HG03103 (cell line): ENCODE data around the gene KIAA1755.
"Not testable (repeated sequence)": the region's sequence is repeated elsewhere in the genome, so short reads cannot be mapped to it uniquely, and the experiment has no call there.

ENCODE experiments used
- ATAC-seq: cut with Tn5 transposase; IDR thresholded peaks from one replicate; pipeline ENCODE4 v1.9.1; 2021; ENCODE audit warnings: low read depth; ENCODE audit not compliant: unreplicated experiment

KIAA1755 gene

DNA sequence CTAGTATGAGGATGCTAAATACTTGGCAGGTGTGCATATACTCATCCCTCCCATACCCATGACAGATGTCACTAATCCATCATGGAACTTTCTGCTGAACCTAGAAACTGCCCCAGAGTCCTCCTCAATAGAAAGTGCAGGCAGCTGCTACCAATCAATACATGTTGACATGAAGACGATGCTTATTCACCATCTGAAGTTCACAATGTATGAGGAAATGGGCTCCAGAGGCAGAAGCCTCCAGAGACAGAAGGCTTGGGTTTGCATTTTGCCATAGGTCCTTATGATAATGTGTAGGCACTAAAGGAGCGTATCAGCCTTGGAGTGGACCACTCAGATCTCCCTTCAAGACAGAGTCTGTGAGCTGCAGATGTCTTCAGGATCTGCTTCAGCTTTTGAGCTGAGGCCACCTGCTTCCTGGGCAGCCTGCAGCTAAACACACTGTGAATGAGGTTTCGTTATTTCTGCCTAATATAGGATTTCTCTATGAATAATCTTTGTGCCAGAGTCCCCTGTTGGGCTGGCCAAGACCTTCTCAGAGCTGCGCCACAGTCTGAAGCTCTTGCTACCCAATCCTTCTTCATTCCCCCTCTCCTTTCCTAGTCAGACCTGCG lies 7.5 kb upstream of the KIAA1755 start:
- ATAC-seq, result no peak

DNA sequence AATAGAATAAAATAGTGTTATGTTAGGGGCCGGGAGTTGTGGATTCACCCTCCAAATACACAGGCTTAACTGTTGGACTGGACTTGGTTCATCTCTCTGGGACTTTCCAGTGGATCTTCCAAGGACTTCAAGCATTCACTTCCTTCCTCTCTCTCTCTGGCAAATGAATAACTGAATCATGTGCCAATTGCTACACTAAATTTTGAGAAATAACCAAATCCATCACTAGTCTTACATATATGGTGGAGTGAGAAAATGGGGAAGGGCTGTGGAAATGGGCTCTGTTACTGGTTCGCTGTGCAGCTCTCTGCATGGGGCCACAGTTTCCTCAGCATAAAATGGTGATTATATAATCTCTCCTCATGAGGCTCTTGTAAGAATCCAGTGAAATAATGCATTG lies 6.8 kb upstream of the KIAA1755 start:
- ATAC-seq, result no peak

DNA sequence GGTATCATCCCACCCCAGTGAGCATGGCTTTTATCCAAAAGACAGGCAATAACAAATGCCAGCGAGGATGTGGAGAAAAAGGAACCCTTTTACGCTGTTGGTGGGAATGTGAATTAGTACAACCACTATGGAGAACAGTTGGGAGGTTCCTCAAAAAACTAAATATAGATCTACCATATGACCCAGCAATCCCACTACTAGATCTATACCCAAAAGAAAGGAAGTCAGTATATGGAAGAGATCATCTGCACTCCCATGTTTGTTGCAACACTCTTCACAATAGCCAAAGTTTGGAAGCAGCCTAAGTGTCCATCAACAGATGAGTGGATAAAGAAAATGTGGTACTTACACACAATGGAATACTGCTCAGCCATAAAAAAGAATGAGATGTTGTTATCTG lies 5.9 kb upstream of the KIAA1755 start:
- ATAC-seq, result no peak

DNA sequence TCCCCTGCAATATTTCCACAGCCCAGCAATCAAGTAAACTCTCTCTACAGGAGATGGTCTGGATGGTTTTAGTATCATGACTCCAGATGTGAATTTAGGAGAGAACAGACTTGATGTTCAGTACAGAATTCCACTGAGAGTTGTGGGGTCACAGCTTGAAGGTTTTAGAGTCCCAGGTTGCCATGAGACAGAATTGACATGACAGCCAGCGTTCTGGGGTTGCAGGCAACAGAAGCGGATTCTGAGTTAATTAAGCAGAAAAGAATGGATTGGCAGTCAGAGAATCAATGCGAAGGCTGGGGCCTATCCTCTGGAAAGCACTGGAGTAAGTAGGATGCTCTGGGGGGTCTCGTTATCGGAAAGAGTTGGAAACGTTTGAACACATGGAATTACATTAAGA lies 2.4 kb upstream of the KIAA1755 start:
- ATAC-seq, result no peak

DNA sequence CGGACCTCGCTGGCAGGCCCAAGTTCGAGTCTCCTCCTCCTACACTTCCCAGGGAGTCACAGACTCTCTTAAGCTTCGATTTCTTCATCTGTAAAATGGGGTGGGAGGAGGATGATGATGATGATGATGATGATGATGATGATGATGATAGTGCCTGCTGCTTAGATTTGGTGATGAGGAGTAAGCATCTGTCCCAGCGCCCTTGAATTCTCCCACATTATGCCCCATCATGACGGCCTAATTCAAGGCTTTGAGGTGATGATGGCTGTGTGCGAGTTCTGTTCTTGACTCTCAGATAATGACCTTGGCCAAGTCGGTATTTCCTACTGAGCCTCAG lies 487 bp upstream of the KIAA1755 start:
- ATAC-seq, result no peak

DNA sequence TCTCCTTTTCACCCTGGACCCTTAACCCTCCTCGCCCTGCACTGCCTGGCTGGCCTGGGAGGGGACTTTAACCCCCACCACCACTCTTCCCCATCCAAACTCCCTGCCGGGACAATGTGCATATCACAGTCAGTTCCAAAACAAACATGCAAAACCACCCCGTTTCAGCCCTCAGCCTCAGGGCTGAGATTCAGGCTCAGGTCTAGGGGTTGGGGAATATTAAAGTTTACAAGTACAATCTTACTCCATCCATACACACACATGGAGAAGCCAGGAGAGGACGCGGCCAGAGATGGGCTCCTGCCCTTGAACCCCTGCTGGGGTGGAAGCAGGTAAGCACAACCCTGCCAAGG lies 534 bp downstream of the KIAA1755 start:
- no peak for ATAC-seq

DNA sequence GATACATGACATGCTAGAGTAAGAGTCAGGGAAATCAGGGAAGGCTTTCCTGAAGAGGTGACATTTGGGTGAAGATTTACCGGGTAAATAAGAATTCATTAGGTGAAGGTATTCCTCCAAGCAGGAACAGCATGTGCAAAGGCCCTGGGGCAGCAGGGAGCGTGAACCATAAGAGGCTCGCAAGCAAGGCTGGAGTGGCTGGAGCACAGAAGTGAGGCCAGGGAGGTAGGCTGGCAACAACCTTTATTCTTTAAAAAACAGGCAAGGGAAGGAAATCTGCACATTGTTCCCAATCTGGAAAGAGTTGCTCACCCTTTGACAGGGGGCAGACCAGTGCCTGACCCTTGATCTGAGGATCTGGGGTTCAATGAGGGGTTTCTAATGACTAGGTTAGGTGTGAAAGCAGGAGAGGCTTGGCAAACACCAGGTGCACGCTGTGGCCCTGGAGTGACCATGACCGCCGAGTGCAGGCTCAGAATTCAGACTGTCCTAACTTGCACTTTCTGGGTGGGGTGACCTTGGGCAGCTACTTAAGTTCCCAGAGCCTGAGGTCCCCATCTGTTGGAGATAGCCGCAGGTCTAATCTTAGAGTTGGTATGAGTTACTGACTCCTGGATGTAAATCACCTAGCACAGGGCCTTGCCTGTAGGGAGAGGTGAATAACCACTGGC lies 1.9 kb downstream of the KIAA1755 start:
- ATAC-seq, result no peak

DNA sequence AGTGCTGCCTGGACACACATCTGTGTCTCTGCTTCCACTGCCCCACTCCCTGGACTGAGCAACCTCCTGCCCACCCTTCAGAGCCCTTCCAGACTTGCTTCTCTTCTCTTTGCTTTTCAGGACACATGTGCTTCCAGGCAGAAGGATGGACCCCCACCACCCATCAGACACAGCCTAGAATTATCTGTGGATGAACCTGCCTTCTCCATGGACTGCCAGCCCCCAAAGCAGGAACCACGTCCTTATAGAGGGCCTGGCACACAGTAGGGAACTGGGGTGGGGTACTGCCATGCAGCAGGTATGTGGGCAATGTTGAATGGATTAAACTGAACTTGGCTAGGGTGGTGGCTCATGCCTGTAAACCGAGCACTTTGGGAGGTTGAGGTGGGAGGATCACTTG lies 3.6 kb downstream of the KIAA1755 start:
- no peak for ATAC-seq

DNA sequence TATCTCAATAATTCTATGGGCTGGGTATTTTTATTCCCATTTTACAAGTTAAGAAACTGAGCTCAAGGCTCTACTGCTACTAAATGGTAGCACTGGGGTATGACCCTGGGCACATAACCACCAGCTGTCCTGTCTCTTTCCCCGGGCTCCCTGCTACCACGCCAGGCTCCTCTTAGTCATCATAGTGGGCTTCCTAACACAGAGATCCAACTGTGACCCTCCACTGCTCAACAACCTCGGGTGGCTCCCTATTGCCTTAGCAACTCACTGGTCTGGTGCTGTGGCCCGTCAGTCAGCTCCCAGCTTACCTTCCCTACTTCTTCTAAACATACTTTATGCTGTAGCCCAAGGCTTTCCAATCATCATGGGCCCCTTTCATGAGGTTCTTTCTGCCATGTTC lies 4.5 kb downstream of the KIAA1755 start:
- no peak for ATAC-seq

DNA sequence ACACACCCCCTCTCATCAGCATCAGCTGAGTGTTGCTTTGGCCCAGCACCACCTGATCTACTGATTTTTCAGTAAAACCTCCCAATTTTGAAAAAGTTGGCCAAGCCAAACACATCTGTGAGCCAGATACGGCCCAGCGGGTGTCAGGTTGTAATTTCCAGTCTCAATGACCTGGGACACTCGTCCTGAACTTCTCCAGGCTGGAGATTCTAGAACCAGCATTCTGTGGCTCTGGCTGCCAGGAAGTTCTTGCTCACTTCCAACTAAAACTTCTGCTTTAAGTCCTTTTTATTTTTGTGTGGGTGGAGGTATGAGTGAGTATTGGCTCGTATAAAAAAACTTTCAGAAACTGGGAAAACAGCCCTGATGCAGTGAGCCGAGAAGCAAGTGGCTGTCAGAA lies 5.1 kb downstream of the KIAA1755 start:
- ATAC-seq, result no peak

DNA sequence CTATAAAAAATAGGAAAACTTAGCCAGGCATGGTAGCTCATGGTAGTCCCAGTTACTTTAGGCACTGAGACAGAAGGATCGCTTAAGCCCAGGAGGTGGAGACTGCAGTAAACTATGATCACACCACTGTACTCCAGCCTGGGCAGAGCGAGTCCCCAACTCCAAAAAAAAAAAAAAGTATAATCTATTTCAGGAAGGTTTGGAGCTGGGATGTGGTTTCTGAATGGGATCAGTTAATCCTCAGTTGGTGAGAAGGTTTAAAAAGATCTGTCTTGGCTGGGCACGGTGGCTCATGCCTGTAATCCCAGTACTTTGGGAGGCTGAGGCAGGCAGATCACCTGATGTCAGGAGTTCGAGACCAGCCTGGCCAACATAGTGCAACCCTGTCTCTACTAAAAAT lies 5.9 kb downstream of the KIAA1755 start:
- not testable (repeated sequence) for ATAC-seq

DNA sequence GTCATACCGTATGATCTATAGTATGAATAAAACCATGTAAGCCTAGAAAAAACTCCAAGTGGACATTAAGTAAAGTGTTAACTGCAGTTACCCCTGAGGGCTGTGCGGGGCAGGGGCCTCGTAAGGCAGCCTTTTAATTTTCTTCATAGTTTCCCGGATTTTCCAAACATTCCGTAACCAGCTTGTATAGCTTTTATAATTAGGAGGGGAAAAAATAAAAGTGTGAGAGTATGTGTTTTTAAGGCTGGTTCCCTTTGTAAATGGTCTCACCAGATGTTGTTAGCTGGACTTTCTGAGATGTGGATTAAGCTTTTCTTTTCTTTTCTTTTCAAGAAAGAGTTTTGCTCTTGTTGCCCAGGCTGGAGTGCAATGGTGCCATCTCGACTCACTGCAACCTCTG lies 7.0 kb downstream of the KIAA1755 start:
- no peak for ATAC-seq

DNA sequence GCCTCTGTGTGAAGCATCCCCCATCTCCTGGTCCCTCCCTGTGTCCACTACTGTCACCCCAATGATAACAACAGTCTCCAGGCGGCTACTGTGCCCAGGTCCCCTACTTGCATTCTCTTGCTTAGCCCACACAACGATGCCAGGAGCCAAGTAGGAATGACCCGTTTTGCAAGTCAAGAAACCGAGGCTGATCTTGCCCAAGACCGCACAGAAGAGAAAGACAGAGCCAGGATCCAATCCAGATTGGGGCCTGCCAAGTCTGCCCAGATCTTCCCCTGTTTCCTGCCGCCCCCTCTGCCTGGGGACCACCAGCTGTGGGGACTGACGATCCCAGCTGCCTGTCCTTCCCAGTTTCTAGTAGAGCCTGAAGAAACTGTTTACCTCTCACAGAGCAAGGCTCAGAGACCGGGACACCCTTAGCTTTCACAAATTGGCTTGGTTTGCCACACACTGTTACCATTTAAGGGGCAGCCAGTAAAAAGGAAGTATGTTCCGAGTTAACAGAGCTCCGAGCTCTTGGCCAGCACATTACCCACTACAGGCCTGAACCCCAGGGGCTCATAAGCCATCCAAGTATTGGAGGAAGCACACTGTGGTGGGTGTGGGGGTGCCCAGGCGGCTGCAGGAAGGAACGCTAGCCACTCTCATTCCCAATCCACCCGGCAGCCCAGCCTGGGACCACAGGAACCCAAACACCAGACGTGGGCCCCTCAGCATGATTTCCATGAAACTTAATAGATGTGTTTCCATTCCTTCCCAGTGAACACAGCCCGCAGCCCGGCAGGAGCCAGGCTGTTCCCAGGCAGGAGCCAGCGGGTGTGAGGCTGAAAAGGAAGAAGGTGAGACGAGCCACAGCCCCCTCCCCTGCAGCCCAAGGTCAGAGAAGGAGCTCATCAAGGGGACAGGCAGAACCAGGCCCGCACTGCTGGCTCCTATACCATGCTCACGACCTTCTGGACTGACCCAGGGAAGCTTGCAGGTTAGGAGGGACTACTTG lies 7.9 kb downstream of the KIAA1755 start:
- ATAC-seq, result no peak

DNA sequence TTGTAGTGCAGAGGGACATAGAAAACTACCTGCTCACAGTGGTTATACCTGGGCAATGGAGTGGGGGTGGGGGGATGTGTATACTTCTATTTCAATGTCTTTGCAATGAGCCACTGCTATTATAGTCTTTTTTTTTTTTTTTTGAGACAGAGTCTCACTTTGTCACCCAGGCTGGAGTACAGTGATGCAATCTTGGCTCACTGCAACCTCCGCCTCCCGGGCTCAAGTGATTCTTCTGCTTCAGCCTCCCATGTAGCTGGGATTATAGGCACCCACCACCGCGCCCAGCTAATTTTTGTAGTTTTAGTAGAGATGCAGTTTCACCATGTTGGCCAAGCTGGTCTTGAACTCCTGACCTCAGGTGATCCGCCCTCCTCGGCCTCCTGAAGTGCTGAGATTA lies 9.1 kb downstream of the KIAA1755 start:
- not testable (repeated sequence) for ATAC-seq

DNA sequence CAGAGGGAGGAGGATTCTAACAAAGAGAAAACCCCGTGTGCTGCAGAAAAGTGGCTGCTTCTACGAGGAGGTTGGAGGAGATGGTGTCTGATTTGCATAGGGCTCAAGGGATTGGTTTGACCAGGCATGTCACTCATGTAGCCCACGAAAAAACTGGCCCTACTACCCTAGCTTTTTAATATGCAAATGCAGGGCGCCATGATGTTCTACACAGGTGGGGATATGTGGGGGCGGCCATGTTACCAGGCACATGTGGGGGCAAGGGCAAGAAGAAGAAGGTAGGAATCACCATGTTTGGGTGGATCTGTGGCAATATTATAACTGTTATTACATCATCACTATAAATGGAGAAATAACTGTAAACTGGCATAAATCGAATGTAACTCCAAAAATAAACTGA lies 9.9 kb downstream of the KIAA1755 start:
- ATAC-seq, result no peak

DNA sequence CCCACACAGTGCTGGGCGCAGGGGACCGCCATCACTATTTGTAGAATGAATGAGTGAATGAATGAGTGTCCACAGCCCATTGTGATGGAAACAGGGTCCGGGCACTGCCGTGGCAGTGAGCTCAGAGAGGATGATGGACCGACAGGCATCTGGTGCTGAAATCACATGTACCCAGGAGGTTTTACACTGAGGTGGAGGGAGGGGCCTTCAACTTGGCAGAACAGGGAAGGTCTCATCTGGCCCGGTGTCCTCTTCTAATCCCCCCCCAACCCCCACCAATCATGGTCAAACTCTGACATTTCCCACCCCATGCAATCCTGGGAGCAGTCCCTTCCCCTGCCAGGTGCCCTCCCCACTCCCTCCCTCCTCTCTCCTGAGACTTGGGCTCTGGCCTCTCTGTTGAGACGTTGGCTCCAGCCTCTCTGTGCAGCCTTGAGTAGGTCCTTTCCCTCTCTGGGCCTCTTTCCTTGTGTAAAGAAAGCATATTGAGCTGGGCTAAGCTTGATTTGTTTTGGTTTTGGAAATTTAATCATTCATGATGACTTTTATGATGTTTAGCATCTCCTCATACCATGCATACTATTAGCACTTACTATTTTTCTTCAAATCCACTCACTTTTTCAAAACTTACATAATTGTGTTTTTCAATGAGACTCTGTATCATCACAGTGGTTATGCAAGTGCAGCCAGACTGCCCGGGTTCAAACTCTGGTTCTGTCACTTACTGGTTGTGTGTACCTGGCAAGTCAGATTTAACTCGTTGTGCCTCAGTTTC lies 10.8 kb downstream of the KIAA1755 start:
- no peak for ATAC-seq

DNA sequence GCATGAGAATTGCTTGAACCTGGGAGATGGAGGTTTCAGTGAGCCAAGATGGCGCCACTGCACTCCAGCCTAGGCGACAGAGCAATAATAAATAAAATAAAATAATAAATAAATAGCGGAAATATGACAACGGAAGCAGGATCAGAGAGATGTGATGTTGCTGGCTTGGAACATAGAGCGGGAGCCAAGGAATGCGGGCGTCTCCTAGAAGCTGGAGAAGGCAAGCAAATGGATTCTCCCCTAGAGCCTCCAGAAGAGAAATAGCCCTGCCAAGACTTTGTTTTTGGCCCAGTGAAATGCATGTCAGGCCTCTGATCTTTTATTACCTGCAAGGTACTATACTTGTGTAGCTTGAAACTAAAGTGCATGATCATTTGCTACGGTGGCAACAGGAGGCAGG lies 12.4 kb downstream of the KIAA1755 start:
- ATAC-seq, result no peak

DNA sequence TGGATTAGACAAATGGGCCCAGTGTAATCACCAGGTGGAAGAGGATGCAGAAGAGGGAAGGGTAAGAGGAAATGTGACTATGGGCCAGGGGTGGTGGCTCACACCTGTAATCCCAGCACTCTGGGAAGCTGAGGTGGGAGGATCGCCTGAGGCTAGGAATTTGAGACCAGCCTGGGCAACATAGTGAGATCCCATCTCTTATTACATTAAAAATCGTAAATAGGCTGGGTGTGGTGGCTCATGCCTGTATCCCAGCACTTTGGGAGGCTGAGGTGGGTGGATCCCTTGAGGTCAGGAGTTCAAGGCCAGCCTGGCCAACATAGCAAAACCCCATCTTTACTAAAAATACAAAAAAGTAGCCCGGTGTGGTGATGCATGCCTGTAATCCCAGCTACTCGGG lies 12.8 kb downstream of the KIAA1755 start:
- ATAC-seq, result not testable (repeated sequence)

DNA sequence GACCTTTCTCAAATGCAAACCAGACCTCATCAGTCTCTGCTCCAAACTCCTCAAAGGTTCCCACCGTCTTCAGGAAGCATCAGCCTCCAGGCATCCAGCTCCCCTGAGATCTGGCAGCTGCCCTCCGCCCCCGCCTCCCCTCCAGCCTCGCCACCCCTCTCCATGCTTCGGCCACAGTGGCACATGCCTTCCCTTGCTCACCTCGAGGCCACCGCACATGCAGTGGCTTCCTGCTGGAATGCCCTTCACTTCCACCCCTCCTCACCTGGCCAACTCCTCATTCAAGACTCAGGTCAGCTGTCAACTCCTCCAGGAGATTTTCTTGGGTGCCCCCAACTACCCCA lies 13.4 kb downstream of the KIAA1755 start:
- no peak for ATAC-seq

DNA sequence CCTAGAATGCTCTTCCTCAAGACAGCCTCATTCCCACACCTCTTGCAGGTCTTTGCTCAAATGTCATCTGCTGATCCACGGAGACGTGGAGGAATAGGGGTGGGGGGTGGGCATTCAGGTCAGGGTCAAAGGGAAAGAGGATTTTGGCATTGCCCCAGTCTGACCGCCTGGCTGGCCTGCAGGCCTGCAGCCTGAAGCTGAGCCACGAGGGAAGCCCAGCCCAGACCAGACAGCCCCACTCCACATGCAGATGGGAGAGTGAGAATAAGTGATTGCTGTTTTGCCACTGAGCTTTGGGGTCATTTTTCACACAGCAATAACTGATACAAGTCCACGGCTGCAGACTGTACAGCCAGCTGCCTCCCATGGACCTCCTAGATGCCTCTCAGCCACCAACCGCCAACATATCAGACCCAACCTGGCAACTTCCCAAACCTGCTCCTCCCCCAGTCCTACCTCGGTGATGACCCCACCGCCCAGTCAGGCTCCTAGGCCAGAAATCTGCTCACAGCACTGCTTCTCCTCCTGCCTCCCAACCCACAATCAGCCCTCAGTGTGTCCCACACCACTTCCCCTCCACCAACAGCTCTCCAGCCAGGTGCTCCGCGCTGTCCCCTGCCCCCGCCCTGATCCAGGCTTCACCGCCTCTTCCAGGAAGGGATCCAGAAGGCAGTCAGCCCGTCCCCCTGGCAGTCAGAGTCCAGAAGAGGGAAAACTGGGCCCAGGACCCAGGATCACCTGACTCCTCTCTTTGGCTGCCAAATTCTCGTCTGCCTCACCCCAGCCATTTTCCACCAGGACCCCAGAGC lies 14.0 kb downstream of the KIAA1755 start:
- ATAC-seq, result no peak
